SU-DHL-6 (cell line): Measurements from ENCODE around the gene EGFL7.

Experiments
- H2AFZ ChIP-seq: fragments of 200-600 bp; sonication (generic); 2 replicates; pipeline ENCODE4 v1.6.1; 2014; ENCODE audit warnings: low read depth, mild to moderate bottlenecking, moderate library complexity, mixed read lengths, antibody characterized with exemption, low read length; ENCODE audit not compliant: severe bottlenecking
- H3F3A ChIP-seq: fragments of 200-600 bp; shearing (Covaris generic); 2 replicates; pipeline ENCODE4 v1.6.0; 2016; ENCODE audit warnings: antibody characterized with exemption, mild to moderate bottlenecking; ENCODE audit not compliant: insufficient read depth
- H3K27ac ChIP-seq: fragments of 200-600 bp; sonication (generic); 2 replicates; pipeline ENCODE4 v1.5.1; 2016; ENCODE audit warnings: low read depth, mild to moderate bottlenecking, low read length, moderate library complexity, mixed read lengths
- H3K27me3 ChIP-seq: fragments of 200-600 bp; sonication (generic), shearing (Covaris generic); 2 replicates; pipeline ENCODE4 v1.6.0; 2014; ENCODE audit warnings: mild to moderate bottlenecking, low read length
- H3K36me3 ChIP-seq: fragments of 200-600 bp; sonication (generic); 2 replicates; pipeline ENCODE4 v1.6.1; 2014; ENCODE audit warnings: mild to moderate bottlenecking, low read length, mixed read lengths
- H3K4me2 ChIP-seq: fragments of 300-600, 200-600 bp; shearing (Covaris generic), sonication (generic); 2 replicates; pipeline ENCODE4 v1.6.0; 2014; ENCODE audit warnings: low read length, low read depth, mild to moderate bottlenecking; ENCODE audit not compliant: poor library complexity, severe bottlenecking
- H3K4me3 ChIP-seq: fragments of 200-600 bp; sonication (generic); 2 replicates; pipeline ENCODE4 v1.5.1; 2014; ENCODE audit warnings: antibody characterized with exemption, low read length, mild to moderate bottlenecking, mixed read lengths; ENCODE audit not compliant: insufficient read depth, poor library complexity, severe bottlenecking
- H3K79me2 ChIP-seq: fragments of 200-600 bp; sonication (generic); 2 replicates; pipeline ENCODE4 v1.6.1; 2014; ENCODE audit warnings: mild to moderate bottlenecking, low read length, moderate library complexity; ENCODE audit not compliant: insufficient read depth
- H3K9ac ChIP-seq: fragments of 200-600 bp; sonication (generic); 2 replicates; pipeline ENCODE4 v1.7.0; 2014; ENCODE audit warnings: mild to moderate bottlenecking, low read length
- H3K9me2 ChIP-seq: fragments of 200-600 bp; sonication (generic); replicated peaks from 2 replicates; pipeline ENCODE4 v1.6.1; 2014; ENCODE audit warnings: low read length; ENCODE audit not compliant: insufficient read depth
- H3K9me3 ChIP-seq: fragments of 200-600 bp; sonication (generic); 2 replicates; pipeline ENCODE4 v1.6.1; 2014; ENCODE audit warnings: low read length, mixed read lengths; ENCODE audit not compliant: insufficient read depth
- H4K20me1 ChIP-seq: fragments of 200-600 bp; sonication (generic); 2 replicates; pipeline ENCODE4 v1.6.1; 2014; ENCODE audit warnings: low read depth, mild to moderate bottlenecking, antibody characterized with exemption, low read length, moderate library complexity, mixed read lengths
- EZH2phosphoT487 ChIP-seq: fragments of 200-600 bp; sonication (generic), shearing (Covaris generic); conservative IDR thresholded peaks from 2 replicates; pipeline ENCODE4 v1.6.1; 2018; ENCODE audit warnings: mild to moderate bottlenecking, antibody characterized with exemption, low read length, moderate library complexity, mixed read lengths
- TF ChIP-seq, protein P1 (sequence below): fragments of 200-600 bp; sonication (generic); IDR thresholded peaks from one replicate; pipeline ENCODE4 v1.5.1; 2017; ENCODE audit warnings: antibody characterized with exemption, mild to moderate bottlenecking, low read length, moderate library complexity; ENCODE audit not compliant: insufficient read depth, poor library complexity, severe bottlenecking

Gene EGFL7

DNA sequence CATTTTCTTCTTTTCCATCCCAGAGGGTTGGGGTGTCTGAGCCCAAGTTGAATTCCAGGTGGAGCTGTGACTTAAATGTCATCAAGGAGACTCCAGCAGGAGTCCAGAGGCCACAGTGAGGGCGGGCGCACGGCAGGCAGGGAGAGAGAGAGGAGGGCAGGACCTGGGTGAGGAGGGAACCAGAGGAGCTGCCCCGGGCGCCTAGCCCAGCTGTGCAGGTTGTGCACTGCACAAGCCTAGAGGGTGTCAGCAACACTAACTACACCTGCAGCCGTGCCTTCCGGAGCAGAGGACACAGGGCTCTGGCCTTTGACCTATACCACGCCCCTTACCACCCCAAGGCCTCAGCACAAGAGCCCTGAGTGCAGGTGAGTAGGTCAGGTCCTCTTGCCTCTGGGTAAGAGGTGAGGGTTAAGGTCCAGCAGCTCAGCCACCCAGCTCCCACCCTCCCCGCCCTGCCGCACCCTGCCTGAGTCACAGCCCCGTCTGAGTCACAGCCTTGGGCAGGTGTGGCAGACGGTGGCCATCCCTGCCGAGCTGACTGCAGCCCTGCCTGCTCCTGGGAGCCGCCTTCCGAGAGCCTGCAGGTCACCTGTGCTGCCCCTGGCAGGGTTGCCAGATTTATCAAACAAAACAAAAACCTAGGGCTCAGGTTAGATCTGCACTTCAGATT is 30.9 kb downstream of the EGFL7 start:
- Histone ChIP-seq H3F3A (no peaks in the 10 kb centered on the region), H3K27me3 (no peaks in the 10 kb centered on the region)

DNA sequence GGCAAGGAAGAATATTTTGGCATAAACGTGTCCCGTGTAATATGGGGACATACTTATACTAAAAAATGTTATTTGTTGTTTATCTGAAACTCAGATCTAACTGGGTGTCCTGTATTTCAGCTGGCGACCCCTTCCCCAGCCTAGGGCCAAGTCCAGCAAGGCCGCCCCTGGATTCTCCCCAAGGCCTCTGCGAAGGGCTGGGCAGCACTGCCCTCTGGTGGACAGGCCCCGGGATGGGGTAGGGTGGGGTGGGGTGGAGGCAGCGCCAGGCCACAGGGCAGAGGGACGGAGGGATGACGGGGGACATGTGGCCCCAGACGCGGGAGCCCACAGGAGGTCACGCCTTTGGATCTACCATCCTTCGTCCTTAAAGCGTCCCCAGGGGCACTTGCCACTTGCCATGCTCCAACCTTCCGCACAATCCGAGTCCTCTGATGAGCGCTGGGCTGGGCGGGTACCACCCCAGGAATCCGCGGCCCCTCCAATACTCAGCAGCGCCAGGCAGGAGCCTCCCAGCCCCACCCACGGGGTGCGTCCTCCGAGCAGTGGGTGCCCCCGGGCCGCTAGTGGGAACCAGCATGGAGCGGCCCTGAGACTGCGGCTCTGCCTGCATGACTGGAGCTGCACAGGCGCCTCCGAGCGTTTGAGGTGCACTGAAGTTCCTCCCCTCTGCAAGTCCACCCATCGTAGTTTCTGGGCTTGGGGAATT is 31.6 kb downstream of the EGFL7 start:
- no peaks in the 10 kb centered on the region for H3K36me3 ChIP-seq
- no peak overlapping the region for H3K27ac ChIP-seq
- no peaks in the 10 kb centered on the region for H3K9me2 ChIP-seq
- no peaks in the 10 kb centered on the region for H3K27me3 ChIP-seq
- no peak overlapping the region for H3K9ac ChIP-seq
- no peak overlapping the region for H3K4me2 ChIP-seq
- H3F3A ChIP-seq, result no peaks in the 10 kb centered on the region
- H3K9me3 ChIP-seq, result no peaks in the 10 kb centered on the region
- no peaks in the 10 kb centered on the region for H4K20me1 ChIP-seq
- TF ChIP-seq, protein P1, sequence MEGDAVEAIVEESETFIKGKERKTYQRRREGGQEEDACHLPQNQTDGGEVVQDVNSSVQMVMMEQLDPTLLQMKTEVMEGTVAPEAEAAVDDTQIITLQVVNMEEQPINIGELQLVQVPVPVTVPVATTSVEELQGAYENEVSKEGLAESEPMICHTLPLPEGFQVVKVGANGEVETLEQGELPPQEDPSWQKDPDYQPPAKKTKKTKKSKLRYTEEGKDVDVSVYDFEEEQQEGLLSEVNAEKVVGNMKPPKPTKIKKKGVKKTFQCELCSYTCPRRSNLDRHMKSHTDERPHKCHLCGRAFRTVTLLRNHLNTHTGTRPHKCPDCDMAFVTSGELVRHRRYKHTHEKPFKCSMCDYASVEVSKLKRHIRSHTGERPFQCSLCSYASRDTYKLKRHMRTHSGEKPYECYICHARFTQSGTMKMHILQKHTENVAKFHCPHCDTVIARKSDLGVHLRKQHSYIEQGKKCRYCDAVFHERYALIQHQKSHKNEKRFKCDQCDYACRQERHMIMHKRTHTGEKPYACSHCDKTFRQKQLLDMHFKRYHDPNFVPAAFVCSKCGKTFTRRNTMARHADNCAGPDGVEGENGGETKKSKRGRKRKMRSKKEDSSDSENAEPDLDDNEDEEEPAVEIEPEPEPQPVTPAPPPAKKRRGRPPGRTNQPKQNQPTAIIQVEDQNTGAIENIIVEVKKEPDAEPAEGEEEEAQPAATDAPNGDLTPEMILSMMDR, result peak; percentile 23
- no peak for TF ChIP-seq EZH2phosphoT487
- H3K79me2 ChIP-seq, result no peaks in the 10 kb centered on the region
- H2AFZ ChIP-seq, result no peak overlapping the region
- H3K4me3 ChIP-seq, result no peak overlapping the region

More for the DNA sequence above, 30.9 kb downstream of the EGFL7 start:
- H2AFZ ChIP-seq, result no peak overlapping the region
- no peak overlapping the region for H3K27ac ChIP-seq
- TF ChIP-seq EZH2phosphoT487, result no peak
- TF ChIP-seq, protein P1, result no peak
- no peak overlapping the region for H3K4me2 ChIP-seq
- H3K9ac ChIP-seq, result no peak overlapping the region
- H3K9me2 ChIP-seq, result no peaks in the 10 kb centered on the region
- H3K9me3 ChIP-seq, result no peaks in the 10 kb centered on the region
- no peaks in the 10 kb centered on the region for H3K36me3 ChIP-seq
- H4K20me1 ChIP-seq, result no peaks in the 10 kb centered on the region
- H3K79me2 ChIP-seq, result no peaks in the 10 kb centered on the region
- no peak overlapping the region for H3K4me3 ChIP-seq

DNA sequence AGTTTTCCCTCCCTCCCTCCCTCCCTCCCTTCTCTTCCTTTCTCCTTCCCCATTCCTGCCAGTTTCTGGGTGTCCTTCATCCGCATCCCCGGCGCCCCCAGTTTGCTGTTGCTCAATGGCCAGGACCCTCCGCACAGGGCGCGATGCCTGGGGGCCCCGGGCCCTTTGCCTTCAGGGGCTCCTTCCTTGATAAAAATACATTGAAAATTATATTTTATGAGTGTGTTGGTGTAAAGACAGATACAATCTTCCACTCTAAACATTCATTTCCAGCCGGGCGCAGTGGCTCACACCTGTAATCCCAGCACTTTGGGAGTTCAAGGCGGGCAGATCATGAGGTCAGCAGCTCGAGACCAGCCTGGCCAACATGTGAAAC is 32.1 kb downstream of the EGFL7 start:
- no peak overlapping the region for H3K4me2 ChIP-seq
- H3K27ac ChIP-seq, result no peak overlapping the region
- H3F3A ChIP-seq, result no peaks in the 10 kb centered on the region
- H4K20me1 ChIP-seq, result no peaks in the 10 kb centered on the region
- no peak overlapping the region for H3K9ac ChIP-seq
- H3K36me3 ChIP-seq, result no peaks in the 10 kb centered on the region
- H3K9me3 ChIP-seq, result no peaks in the 10 kb centered on the region
- no peaks in the 10 kb centered on the region for H3K9me2 ChIP-seq
- no peaks in the 10 kb centered on the region for H3K27me3 ChIP-seq
- no peak overlapping the region for H3K4me3 ChIP-seq
- TF ChIP-seq, protein P1, result no peak
- no peak for TF ChIP-seq EZH2phosphoT487
- no peaks in the 10 kb centered on the region for H3K79me2 ChIP-seq
- H2AFZ ChIP-seq, result no peak overlapping the region
